HUES64 (cell line): ENCODE results near the gene LILRB3.
"Not testable (repeated sequence)": the region's sequence is repeated elsewhere in the genome, so short reads cannot be mapped to it uniquely, and the experiment has no call there.

Experiments
- H3K27ac ChIP-seq: 2 replicates; pipeline ENCODE4 v1.7.0; 2013; ENCODE audit warnings: low read depth, low read length, inconsistent platforms
- H3K27me3 ChIP-seq: 2 replicates; pipeline ENCODE4 v1.6.1; 2013; ENCODE audit warnings: mild to moderate bottlenecking, low read length; ENCODE audit not compliant: insufficient read depth
- H3K36me3 ChIP-seq: 2 replicates; pipeline ENCODE4 v1.6.1; 2013; ENCODE audit warnings: mild to moderate bottlenecking, low read length; ENCODE audit not compliant: insufficient read depth
- H3K4me1 ChIP-seq: 2 replicates; pipeline ENCODE4 v1.6.1; 2013; ENCODE audit warnings: mild to moderate bottlenecking, low read length, moderate library complexity; ENCODE audit not compliant: insufficient read depth
- H3K4me3 ChIP-seq: 2 replicates; pipeline ENCODE4 v1.5.1; 2013; ENCODE audit warnings: mild to moderate bottlenecking, low read length, moderate library complexity
- H3K9ac ChIP-seq: 2 replicates; pipeline ENCODE4 v1.6.1; 2013; ENCODE audit warnings: mild to moderate bottlenecking, low read depth, low read length
- H3K9me3 ChIP-seq: 2 replicates; pipeline ENCODE4 v1.6.1; 2013; ENCODE audit warnings: low read depth, low read length; ENCODE audit not compliant: insufficient read depth
- WGBS: fragments of 150-250, 120-280 bp; methylation state at CpG from one replicate; pipeline ENCODE4 v1.1.7; 2013; ENCODE audit warnings: missing lambda C conversion rate; 5-methylcytosine and 5-hydroxymethylcytosine counted together

LILRB3 gene

GRCh38 chr19:54188215-54188871, 34.5 kb downstream of the LILRB3 start:
- Histone ChIP-seq H3K27ac (no peak overlapping the region; the same call in 1 of the 2 replicates), H3K36me3 (peaks cover 27% of the 10 kb centered on the region), H3K27me3 (no peaks in the 10 kb centered on the region), H3K9me3 (no peaks in the 10 kb centered on the region), H3K4me1 (peaks cover 7% of the 10 kb centered on the region), H3K9ac (peak overlapping the region; percentile 87), H3K4me3 (peak overlapping the region; percentile 72)
- 30% methylated on average over 12 of the region's 12 CpGs for WGBS

- Histone ChIP-seq H3K27ac (no peak overlapping the region), H3K27me3 (no peaks in the 10 kb centered on the region), H3K36me3 (peaks cover 33% of the 10 kb centered on the region), H3K4me3 (no peak overlapping the region), H3K4me1 (peaks cover 4% of the 10 kb centered on the region; the same call in 1 of the 2 replicates), H3K9ac (no peak overlapping the region), H3K9me3 (no peaks in the 10 kb centered on the region)
- 91% methylated on average over 10 of the region's 11 CpGs for WGBS
These were observed 35.8 kb downstream of the LILRB3 start for GRCh38 chr19:54186934-54187381.

GRCh38 chr19:54186351-54186750, 36.5 kb downstream of the LILRB3 start:
- Histone ChIP-seq H3K9me3 (no peaks in the 10 kb centered on the region), H3K27me3 (no peaks in the 10 kb centered on the region), H3K36me3 (peaks cover 33% of the 10 kb centered on the region), H3K4me3 (no peak overlapping the region), H3K9ac (no peak overlapping the region), H3K27ac (no peak overlapping the region), H3K4me1 (peaks cover 4% of the 10 kb centered on the region; the same call in 1 of the 2 replicates)
- 97% methylated on average over 8 of the region's 8 CpGs for WGBS

- no peak overlapping the region for H3K9ac ChIP-seq
- 95% methylated on average over 11 of the region's 11 CpGs for WGBS
- no peak overlapping the region for H3K4me3 ChIP-seq
- H3K27me3 ChIP-seq = no peaks in the 10 kb centered on the region
- peaks cover 47% of the 10 kb centered on the region for H3K36me3 ChIP-seq
- H3K4me1 ChIP-seq = peaks cover 4% of the 10 kb centered on the region; the same call in 1 of the 2 replicates
- no peak overlapping the region for H3K27ac ChIP-seq
- H3K9me3 ChIP-seq = no peaks in the 10 kb centered on the region
These were observed 39.4 kb downstream of the LILRB3 start for GRCh38 chr19:54183431-54183830.

GRCh38 chr19:54181894-54182293, 40.9 kb downstream of the LILRB3 start:
- peaks cover 51% of the 10 kb centered on the region for H3K36me3 ChIP-seq
- H3K27me3 ChIP-seq, H3K27ac ChIP-seq, H3K9ac ChIP-seq, H3K9me3 ChIP-seq, H3K4me1 ChIP-seq, H3K4me3 ChIP-seq: not testable (repeated sequence)
- WGBS = 93% methylated on average over 3 of the region's 3 CpGs

GRCh38 chr19:54180691-54181091, 42.1 kb downstream of the LILRB3 start:
- no peak overlapping the region for H3K9ac ChIP-seq
- 94% methylated on average over 37 of the region's 37 CpGs for WGBS
- H3K27ac ChIP-seq = peak overlapping the region; percentile 14; the same call in 1 of the 2 replicates

GRCh38 chr19:54179921-54180461, 42.8 kb downstream of the LILRB3 start:
- Histone ChIP-seq H3K36me3 (peaks cover 50% of the 10 kb centered on the region), H3K4me1 (no peaks in the 10 kb centered on the region), H3K9ac (no peak overlapping the region), H3K27me3 (no peaks in the 10 kb centered on the region), H3K4me3 (no peak overlapping the region), H3K9me3 (no peaks in the 10 kb centered on the region), H3K27ac (peak overlapping the region; percentile 14; the same call in 1 of the 2 replicates)
- 41% methylated on average over 10 of the region's 10 CpGs for whole genome bisulfite sequencing

More at GRCh38 chr19:54180691-54181091, 42.1 kb downstream of the LILRB3 start:
- Histone ChIP-seq H3K27me3 (no peaks in the 10 kb centered on the region), H3K4me1 (no peaks in the 10 kb centered on the region), H3K36me3 (peaks cover 50% of the 10 kb centered on the region), H3K4me3 (no peak overlapping the region), H3K9me3 (no peaks in the 10 kb centered on the region)

GRCh38 chr19:54179262-54179852, 43.5 kb downstream of the LILRB3 start:
- Histone ChIP-seq H3K27me3 (no peaks in the 10 kb centered on the region), H3K9me3 (no peaks in the 10 kb centered on the region), H3K27ac (no peak overlapping the region; the same call in 1 of the 2 replicates), H3K36me3 (peaks cover 49% of the 10 kb centered on the region), H3K4me1 (no peaks in the 10 kb centered on the region), H3K9ac (no peak overlapping the region), H3K4me3 (no peak overlapping the region)
- WGBS = 92% methylated on average over 10 of the region's 10 CpGs

- peaks cover 45% of the 10 kb centered on the region for H3K36me3 ChIP-seq
- H3K4me1 ChIP-seq = no peaks in the 10 kb centered on the region
- no peaks in the 10 kb centered on the region for H3K9me3 ChIP-seq
- WGBS = 90% methylated on average over 23 of the region's 23 CpGs
- H3K27ac ChIP-seq = no peak overlapping the region
- no peaks in the 10 kb centered on the region for H3K27me3 ChIP-seq
- no peak overlapping the region for H3K4me3 ChIP-seq
- no peak overlapping the region for H3K9ac ChIP-seq
These were observed 44.1 kb downstream of the LILRB3 start for GRCh38 chr19:54178581-54179261.

GRCh38 chr19:54173951-54174834, 48.6 kb downstream of the LILRB3 start:
- no peak overlapping the region for H3K9ac ChIP-seq
- 79% methylated on average over 25 of the region's 25 CpGs for WGBS
- H3K27me3 ChIP-seq = no peaks in the 10 kb centered on the region
- no peak overlapping the region for H3K4me3 ChIP-seq
- peaks cover 23% of the 10 kb centered on the region for H3K36me3 ChIP-seq
- H3K27ac ChIP-seq = peak overlapping the region; percentile 29; the same call in 1 of the 2 replicates
- no peaks in the 10 kb centered on the region for H3K9me3 ChIP-seq
- H3K4me1 ChIP-seq = no peaks in the 10 kb centered on the region
